A549 (cell line): ENCODE measurements around the gene PTPN1. TPM values are rescaled to one million over a fixed set of nuclear protein-coding genes. Genes with fewer than 3 reads are reported as not detected.

Source experiments
- ATAC-seq, 2 experiments: fragments of 200-7000 bp in 1 of 2; fragments of >200 bp in 1 of 2; cut with Nextera tagmentation in 1 of 2; cut with Tn5 transposase in 1 of 2; 3 replicates each; pipeline versions ENCODE4 v1.8.0 to v1.9.1; 2018 to 2020; ENCODE audit warnings: mild to moderate bottlenecking in 1 of 2, moderate library complexity in 1 of 2
- CTCF ChIA-PET: fragments of 300-600 bp; sonication (Branson Sonifier 250); formaldehyde crosslinking; extraction: SDS; loops from one replicate; lab custom pipeline; 2021; ENCODE audit warnings: antibody characterized with exemption, inconsistent platforms; lab: Yijun Ruan, JAX
- POLR2A ChIA-PET: fragments of 350-600 bp; formaldehyde crosslinking; extraction: SDS; loops from one replicate; lab custom pipeline; 2021; ENCODE audit warnings: antibody characterized with exemption, inconsistent platforms; lab: Yijun Ruan, JAX
- DNase-seq, 2 experiments: peaks; one replicate each; pipeline versions ENCODE4 v3.0.0 to v3.0.0-alpha.2; 2011 to 2016; ENCODE audit warnings: low read depth in 1 of 2, low spot score in 1 of 2
- FAIRE-seq: peaks from 2 replicates; lab custom pipeline; 2011; peaks lifted over from hg19 to GRCh38; lab: Jason Lieb, UNC
- H3K27ac ChIP-seq, 2 experiments: fragments of >200 bp; sonication (Bioruptor Twin); formaldehyde crosslinking; 3 replicates each; pipeline ENCODE4 v1.5.1; 2016 to 2017
- H3K4me1 ChIP-seq: fragments of >200 bp; sonication (Bioruptor Twin); formaldehyde crosslinking; 3 replicates; pipeline ENCODE4 v1.6.1; 2016
- H3K4me2 ChIP-seq: fragments of >200 bp; sonication (Bioruptor Twin); formaldehyde crosslinking; 3 replicates; pipeline ENCODE4 v1.6.1; 2016
- H3K4me3 ChIP-seq: fragments of >200 bp; sonication (Bioruptor Twin); formaldehyde crosslinking; 3 replicates; pipeline ENCODE4 v1.5.1; 2016
- H3K9me3 ChIP-seq: fragments of >200 bp; sonication (Bioruptor Twin); formaldehyde crosslinking; 3 replicates; pipeline ENCODE4 v1.6.1; 2016
- ELK1 ChIP-seq: fragments of 150-350 bp; IDR thresholded peaks from 2 replicates; pipeline ENCODE4 v1.6.1; 2014; ENCODE audit warnings: low read depth, mild to moderate bottlenecking, low read length
- ESRRA ChIP-seq: fragments of 150-350 bp; IDR thresholded peaks from 2 replicates; pipeline ENCODE4 v1.6.1; 2014; ENCODE audit warnings: mild to moderate bottlenecking, low read length, borderline replicate concordance
- FOXS1 ChIP-seq: fragments of 250-450 bp; sonication (Bioruptor Pico); IDR thresholded peaks from 2 replicates; pipeline ENCODE4 v1.5.0; 2020; ENCODE audit warnings: mild to moderate bottlenecking, moderate library complexity
- HES2 ChIP-seq: fragments of >200 bp; sonication (Bioruptor Twin); formaldehyde crosslinking; IDR thresholded peaks from 2 replicates; pipeline ENCODE4 v1.6.1; 2016
- HEYL ChIP-seq: fragments of 250-450 bp; sonication (Bioruptor Pico); IDR thresholded peaks from 2 replicates; pipeline ENCODE4 v1.8.0; 2021; ENCODE audit warnings: mild to moderate bottlenecking, moderate library complexity
- HOXA7 ChIP-seq: fragments of 250-450 bp; sonication (Bioruptor Pico); IDR thresholded peaks from 2 replicates; pipeline ENCODE4 v1.5.0; 2020; ENCODE audit warnings: mild to moderate bottlenecking, moderate library complexity
- HOXB13 ChIP-seq: fragments of 250-450 bp; sonication (Bioruptor Pico); IDR thresholded peaks from 2 replicates; pipeline ENCODE4 v1.5.0; 2020; ENCODE audit warnings: low read depth, mild to moderate bottlenecking, moderate library complexity
- HOXB5 ChIP-seq: fragments of 250-450 bp; sonication (Bioruptor Pico); IDR thresholded peaks from 2 replicates; pipeline ENCODE4 v1.5.0; 2020; ENCODE audit warnings: mild to moderate bottlenecking, moderate library complexity
- MAX ChIP-seq: IDR thresholded peaks from 2 replicates; pipeline ENCODE4 v1.6.1; 2012
- NPAS2 ChIP-seq: fragments of 250-450 bp; sonication (Bioruptor Pico); IDR thresholded peaks from 2 replicates; pipeline ENCODE4 v1.8.0; 2022; ENCODE audit warnings: mild to moderate bottlenecking, moderate library complexity, borderline replicate concordance
- RAD21 ChIP-seq, 2 experiments: fragments of >200 bp in 1 of 2; sonication (Bioruptor Twin) in 1 of 2; formaldehyde crosslinking in 1 of 2; IDR thresholded peaks in 1 of 2; conservative IDR thresholded peaks in 1 of 2; 2 replicates in 1 of 2; 3 replicates in 1 of 2; pipeline ENCODE4 v1.6.1; 2012 to 2018; ENCODE audit warnings: inconsistent platforms in 1 of 2
- RFX5 ChIP-seq: fragments of 450-650 bp; IDR thresholded peaks from 2 replicates; pipeline ENCODE4 v1.7.1; 2014; ENCODE audit warnings: antibody characterized with exemption, mild to moderate bottlenecking, moderate library complexity
- RNF2 ChIP-seq: fragments of 200-600 bp; sonication (generic); IDR thresholded peaks from 2 replicates; pipeline ENCODE4 v1.6.1; 2016; ENCODE audit warnings: low read depth, mild to moderate bottlenecking, antibody characterized with exemption, moderate library complexity, borderline replicate concordance
- SREBF2 ChIP-seq: fragments of 450-650 bp; IDR thresholded peaks from 2 replicates; pipeline ENCODE4 v1.6.1; 2014; ENCODE audit warnings: mild to moderate bottlenecking, moderate library complexity
- ZC3H11A ChIP-seq: fragments of 450-650 bp; IDR thresholded peaks from 2 replicates; pipeline ENCODE4 v1.6.1; 2014; ENCODE audit warnings: antibody characterized with exemption, mild to moderate bottlenecking
- ZFP36 ChIP-seq: fragments of 450-650 bp; IDR thresholded peaks from 2 replicates; pipeline ENCODE4 v1.6.1; 2014; ENCODE audit warnings: borderline replicate concordance; ENCODE audit not compliant: partially characterized antibody
- WGBS: methylation state at CpG from one replicate; pipeline ENCODE4 v1.1.6; 2017; ENCODE audit errors: missing lambda C conversion rate; 5-methylcytosine and 5-hydroxymethylcytosine counted together
- polyA plus RNA-seq, 4 experiments: library from polyadenylated mRNA; depleted of rRNA in 3 of 4; stranded (reverse); fragments of >200 nt; fragmentation: RNase III in 1 of 4; extraction: RNeasy Plus Mini Kit Qiagen cat#74134 plus additional on column Dnase treatment in 1 of 4; gene quantifications; 2 replicates in 3 of 4; 3 replicates in 1 of 4; pipeline ENCODE4 v1.2.3, GENCODE V29; 2011 to 2017
- TF ChIP-seq, protein P1 (sequence below): fragments of 200-600 bp; sonication (generic); IDR thresholded peaks from 2 replicates; pipeline ENCODE4 v1.6.1; 2016; ENCODE audit warnings: antibody characterized with exemption, mild to moderate bottlenecking, moderate library complexity
- TF ChIP-seq, protein P2 (sequence below): fragments of >200 bp; sonication (Bioruptor Twin); formaldehyde crosslinking; IDR thresholded peaks from 3 replicates; pipeline ENCODE4 v1.6.1; 2016

Gene PTPN1
- polyA plus RNA-seq, 2 of the 4 experiments (the other 2 are of a cell fraction), result 23.2 to 24.3 TPM

DNA sequence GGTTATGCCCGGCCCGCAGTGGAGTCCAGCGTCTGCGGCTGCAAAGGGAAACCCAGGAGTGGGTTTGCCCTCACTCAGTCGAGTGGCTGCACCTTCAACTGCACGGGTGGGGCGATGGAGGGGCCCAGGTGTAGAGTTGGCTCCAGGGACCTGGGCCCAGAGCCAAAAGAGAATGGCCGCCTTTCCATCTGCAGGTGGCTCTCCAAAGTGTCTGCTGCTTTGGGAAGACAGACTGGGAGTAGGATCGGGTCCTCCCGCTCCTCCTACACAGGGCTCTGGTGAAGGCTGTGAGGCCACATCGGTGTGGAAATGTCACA, 80.1 kb downstream of the PTPN1 start:
- no peaks in the 10 kb centered on the region for H3K4me1 ChIP-seq
- ATAC-seq, result no peak
- CTCF ChIA-PET, result interaction anchor here (1.1 to 7.1 kb wide), 5 partner anchors 7 to 198 kb away, joined by 3 to 85 read pairs (median 15); no protein-coding TSS in a partner anchor
- TF ChIP-seq HEYL (no peak), RNF2 (no peak), HES2 (no peak), ELK1 (no peak), MAX (no peak), NPAS2 (CRISPR knock-in tag) (no peak), ZFP36 (no peak), SREBF2 (no peak)
- TF ChIP-seq, all 56 proteins: peak for 0
- FAIRE-seq (no peak), DNase-seq (no peak)
- 95% methylated on average over 11 of the region's 11 CpGs for WGBS
- Histone ChIP-seq H3K27ac (no peak overlapping the region), H3K4me2 (no peak overlapping the region), H3K4me3 (no peak overlapping the region), H3K9me3 (no peaks in the 10 kb centered on the region)
- POLR2A ChIA-PET, result no interaction called here

- POLR2A ChIA-PET, result no interaction called here
- TF ChIP-seq RAD21 (conservative IDR thresholded peaks at IDR 0.05 in 1 of 2, IDR thresholded peaks at IDR 0.05 in 1 of 2), result no peak
- no peak for TF ChIP-seq ZC3H11A
- TF ChIP-seq, protein P1, sequence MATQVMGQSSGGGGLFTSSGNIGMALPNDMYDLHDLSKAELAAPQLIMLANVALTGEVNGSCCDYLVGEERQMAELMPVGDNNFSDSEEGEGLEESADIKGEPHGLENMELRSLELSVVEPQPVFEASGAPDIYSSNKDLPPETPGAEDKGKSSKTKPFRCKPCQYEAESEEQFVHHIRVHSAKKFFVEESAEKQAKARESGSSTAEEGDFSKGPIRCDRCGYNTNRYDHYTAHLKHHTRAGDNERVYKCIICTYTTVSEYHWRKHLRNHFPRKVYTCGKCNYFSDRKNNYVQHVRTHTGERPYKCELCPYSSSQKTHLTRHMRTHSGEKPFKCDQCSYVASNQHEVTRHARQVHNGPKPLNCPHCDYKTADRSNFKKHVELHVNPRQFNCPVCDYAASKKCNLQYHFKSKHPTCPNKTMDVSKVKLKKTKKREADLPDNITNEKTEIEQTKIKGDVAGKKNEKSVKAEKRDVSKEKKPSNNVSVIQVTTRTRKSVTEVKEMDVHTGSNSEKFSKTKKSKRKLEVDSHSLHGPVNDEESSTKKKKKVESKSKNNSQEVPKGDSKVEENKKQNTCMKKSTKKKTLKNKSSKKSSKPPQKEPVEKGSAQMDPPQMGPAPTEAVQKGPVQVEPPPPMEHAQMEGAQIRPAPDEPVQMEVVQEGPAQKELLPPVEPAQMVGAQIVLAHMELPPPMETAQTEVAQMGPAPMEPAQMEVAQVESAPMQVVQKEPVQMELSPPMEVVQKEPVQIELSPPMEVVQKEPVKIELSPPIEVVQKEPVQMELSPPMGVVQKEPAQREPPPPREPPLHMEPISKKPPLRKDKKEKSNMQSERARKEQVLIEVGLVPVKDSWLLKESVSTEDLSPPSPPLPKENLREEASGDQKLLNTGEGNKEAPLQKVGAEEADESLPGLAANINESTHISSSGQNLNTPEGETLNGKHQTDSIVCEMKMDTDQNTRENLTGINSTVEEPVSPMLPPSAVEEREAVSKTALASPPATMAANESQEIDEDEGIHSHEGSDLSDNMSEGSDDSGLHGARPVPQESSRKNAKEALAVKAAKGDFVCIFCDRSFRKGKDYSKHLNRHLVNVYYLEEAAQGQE, result no peak
- TF ChIP-seq ESRRA, result no peak
- TF ChIP-seq, protein P2, sequence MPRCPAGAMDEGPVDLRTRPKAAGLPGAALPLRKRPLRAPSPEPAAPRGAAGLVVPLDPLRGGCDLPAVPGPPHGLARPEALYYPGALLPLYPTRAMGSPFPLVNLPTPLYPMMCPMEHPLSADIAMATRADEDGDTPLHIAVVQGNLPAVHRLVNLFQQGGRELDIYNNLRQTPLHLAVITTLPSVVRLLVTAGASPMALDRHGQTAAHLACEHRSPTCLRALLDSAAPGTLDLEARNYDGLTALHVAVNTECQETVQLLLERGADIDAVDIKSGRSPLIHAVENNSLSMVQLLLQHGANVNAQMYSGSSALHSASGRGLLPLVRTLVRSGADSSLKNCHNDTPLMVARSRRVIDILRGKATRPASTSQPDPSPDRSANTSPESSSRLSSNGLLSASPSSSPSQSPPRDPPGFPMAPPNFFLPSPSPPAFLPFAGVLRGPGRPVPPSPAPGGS, result no peak
- TF ChIP-seq MAX, result no peak
- TF ChIP-seq HOXA7 (CRISPR knock-in tag), result no peak
- TF ChIP-seq HOXB13 (CRISPR knock-in tag), result no peak
- no peak for TF ChIP-seq HOXB5 (CRISPR knock-in tag)
- TF ChIP-seq RFX5, result no peak
- TF ChIP-seq FOXS1 (CRISPR knock-in tag), result no peak
- DNase-seq (no peak), FAIRE-seq (no peak), ATAC-seq (no peak)
- Histone ChIP-seq H3K27ac (no peak overlapping the region), H3K4me3 (no peak overlapping the region), H3K4me1 (no peaks in the 10 kb centered on the region), H3K9me3 (no peaks in the 10 kb centered on the region), H3K4me2 (no peak overlapping the region)
- CTCF ChIA-PET, result interaction anchor here (1.3 to 1.8 kb wide), 2 partner anchors 12 to 34 kb away, joined by 3 to 6 read pairs; no protein-coding TSS in a partner anchor
- WGBS, result 93% methylated on average over 5 of the region's 5 CpGs
Observed at GRCh38 chr20:50591233-50591852, 81.2 kb downstream of the PTPN1 start.
